ENCODE measurements around the gene EPHA1.

The EPHA1 gene

GRCh38 chr7:143388051-143388450 is 20.6 kb downstream of the EPHA1 start:
- ATAC-seq = no peak

GRCh38 chr7:143387156-143387975 is 21.3 kb downstream of the EPHA1 start:
- no peak for ATAC-seq

GRCh38 chr7:143385891-143386781 is 22.5 kb downstream of the EPHA1 start:
- ATAC-seq = peak; percentile 22 to 24

- no peak for ATAC-seq
Observed at GRCh38 chr7:143384661-143385631, 23.7 kb downstream of the EPHA1 start.

- ATAC-seq = no peak
Observed at GRCh38 chr7:143384148-143384547, 24.5 kb downstream of the EPHA1 start.

GRCh38 chr7:143383642-143383957 is 25.1 kb downstream of the EPHA1 start:
- no peak for ATAC-seq

GRCh38 chr7:143382791-143383641 is 25.6 kb downstream of the EPHA1 start:
- no peak for ATAC-seq

GRCh38 chr7:143382126-143382790 is 26.4 kb downstream of the EPHA1 start:
- ATAC-seq = no peak

GRCh38 chr7:143381427-143382125 is 27.1 kb downstream of the EPHA1 start:
- ATAC-seq = peak; percentile 1 to 2

- ATAC-seq = peak; percentile 82 to 83
Observed at GRCh38 chr7:143380646-143381426, 27.8 kb downstream of the EPHA1 start, which contains the start of gene ZYX. Gene ZYX, plus strand, starts transcription at chr7:143381345. Its CDS starts 227 bp downstream, at chr7:143381572.

- peak; percentile 44 to 60 for ATAC-seq
Observed at GRCh38 chr7:143380260-143380645, 28.4 kb downstream of the EPHA1 start.

GRCh38 chr7:143379611-143380259 is 28.9 kb downstream of the EPHA1 start:
- no peak for ATAC-seq

- no peak for ATAC-seq
Observed at GRCh38 chr7:143376396-143376795, 32.3 kb downstream of the EPHA1 start.

GRCh38 chr7:143375298-143376034 is 33.2 kb downstream of the EPHA1 start:
- peak; percentile 59 to 64 for ATAC-seq

GRCh38 chr7:143374561-143374960 is 34.1 kb downstream of the EPHA1 start:
- no peak for ATAC-seq

- ATAC-seq = no peak
Observed at GRCh38 chr7:143373255-143373794, 35.3 kb downstream of the EPHA1 start.

GRCh38 chr7:143372070-143372469 is 36.6 kb downstream of the EPHA1 start:
- peak; percentile 34 to 50 for ATAC-seq

Data from activated CD4-positive, CD25-positive, alpha-beta regulatory T cell treated with anti-CD3 and anti-CD28 coated beads, Interleukin-2, amount 50 U/mL, for 24 hours (primary cell).